Neuron (in vitro differentiated cells): ENCODE measurements around the gene ADCY5.

Source experiments
- H2AFZ ChIP-seq: one replicate; pipeline ENCODE4 v1.6.1; 2013; ENCODE audit warnings: low read depth, mild to moderate bottlenecking, inconsistent platforms, low read length, moderate library complexity
- H3K27me3 ChIP-seq: one replicate; pipeline ENCODE4 v1.6.1; 2013; ENCODE audit warnings: low read length; ENCODE audit not compliant: insufficient read depth
- H3K36me3 ChIP-seq: one replicate; pipeline ENCODE4 v1.6.1; 2013; ENCODE audit warnings: low read length; ENCODE audit not compliant: insufficient read depth
- H3K4me1 ChIP-seq: one replicate; pipeline ENCODE4 v1.6.1; 2013; ENCODE audit warnings: low read length; ENCODE audit not compliant: insufficient read depth
- H3K4me3 ChIP-seq: 2 replicates; pipeline ENCODE4 v1.5.1; 2013; ENCODE audit warnings: mild to moderate bottlenecking, low read length, moderate library complexity
- H3K9me3 ChIP-seq: one replicate; pipeline ENCODE4 v1.6.1; 2013; ENCODE audit warnings: low read length

The ADCY5 gene

DNA sequence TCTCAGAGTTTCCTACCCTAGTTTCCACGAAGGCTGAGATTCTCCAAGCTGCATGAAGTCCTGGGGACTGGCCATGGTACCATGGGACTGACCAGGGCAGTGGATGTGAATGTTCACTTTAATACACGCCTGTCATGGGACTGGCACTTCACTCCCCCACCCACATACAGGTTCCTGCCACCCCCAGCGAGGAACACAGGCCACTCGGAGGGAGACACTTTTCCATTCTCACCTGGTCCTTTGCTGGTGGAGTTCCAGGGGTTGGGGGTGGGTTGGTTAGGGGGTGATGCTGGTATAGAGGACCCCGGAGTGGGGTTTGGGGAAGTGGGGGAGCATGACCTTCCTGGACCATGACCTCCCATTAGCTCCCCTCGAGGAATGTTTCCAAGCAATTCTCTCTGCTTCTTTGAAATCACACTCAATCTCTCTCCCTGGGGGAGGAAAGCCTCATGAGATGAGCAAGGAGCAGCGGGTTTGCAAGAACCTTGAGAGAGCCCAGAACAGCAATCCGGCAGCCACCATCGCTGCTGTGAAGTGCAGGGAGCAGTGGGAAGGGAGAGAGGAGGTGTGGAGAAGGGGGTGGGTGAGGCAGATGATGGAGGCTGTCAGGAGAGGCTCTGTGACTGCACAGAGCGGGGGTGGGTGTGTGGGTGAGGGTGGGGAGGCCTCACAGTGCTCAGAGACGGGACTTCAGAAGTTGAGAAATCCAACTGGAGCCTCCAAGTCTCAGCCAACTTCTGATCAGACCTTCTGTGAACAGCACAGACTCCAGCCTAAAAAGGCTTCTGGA is 69.7 kb downstream of the ADCY5 start:
- H3K9me3 ChIP-seq = no peaks in the 10 kb centered on the region
- no peaks in the 10 kb centered on the region for H3K4me1 ChIP-seq
- no peaks in the 10 kb centered on the region for H3K36me3 ChIP-seq
- peaks cover 5% of the 10 kb centered on the region for H3K27me3 ChIP-seq
- no peak overlapping the region for H3K4me3 ChIP-seq
- H2AFZ ChIP-seq = no peak overlapping the region

DNA sequence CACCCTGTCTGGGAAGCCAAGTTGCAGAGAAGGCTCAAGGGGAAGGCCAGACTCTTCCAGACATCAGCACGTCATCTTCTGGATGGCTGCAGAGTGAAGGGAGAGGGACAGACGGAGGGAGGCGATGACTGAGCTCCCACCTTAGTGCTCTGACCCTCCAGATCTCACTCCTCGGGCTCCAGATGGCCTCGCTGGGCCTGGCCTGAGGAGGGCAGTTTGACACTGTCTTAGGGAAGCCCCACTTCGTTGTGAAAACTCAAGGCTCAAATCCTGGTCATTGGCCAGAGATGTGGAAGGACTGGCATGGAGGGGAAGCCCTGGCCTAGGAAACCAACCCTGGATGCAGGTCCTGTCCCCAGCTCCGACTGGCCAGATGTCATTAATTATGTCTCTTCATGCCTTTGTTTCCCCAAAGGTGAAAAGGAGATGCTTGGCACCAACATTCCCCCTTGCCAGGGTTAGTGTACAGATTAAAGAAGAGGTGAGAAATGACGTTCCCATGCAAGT is 70.4 kb downstream of the ADCY5 start:
- H3K27me3 ChIP-seq = peaks cover 5% of the 10 kb centered on the region
- no peak overlapping the region for H3K4me3 ChIP-seq
- no peaks in the 10 kb centered on the region for H3K36me3 ChIP-seq
- H2AFZ ChIP-seq = no peak overlapping the region
- no peaks in the 10 kb centered on the region for H3K4me1 ChIP-seq
- H3K9me3 ChIP-seq = no peaks in the 10 kb centered on the region

DNA sequence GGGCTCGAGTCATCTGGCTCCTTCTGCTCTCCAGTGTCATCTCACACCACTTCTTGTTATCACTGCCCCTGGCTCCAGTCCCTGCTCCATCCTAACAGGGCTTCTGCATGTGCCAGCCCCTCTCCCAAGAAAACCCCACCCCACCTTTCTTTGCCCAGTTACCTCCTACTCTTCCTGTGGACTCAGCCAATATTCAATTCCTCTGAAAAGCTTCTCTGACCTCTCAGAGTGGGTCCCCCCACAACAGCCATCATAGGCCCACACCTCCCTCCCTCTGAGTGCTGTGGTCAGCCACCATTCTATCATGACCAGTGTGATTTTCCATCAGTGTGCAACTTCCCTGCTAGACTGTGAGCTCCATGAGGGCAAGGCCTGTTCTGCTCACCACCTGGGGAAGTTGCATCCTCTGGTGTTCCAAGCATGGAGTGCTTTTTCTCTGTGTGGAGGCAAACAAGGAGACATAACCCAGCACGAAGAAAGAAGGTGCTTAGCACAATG is 71.6 kb downstream of the ADCY5 start:
- no peaks in the 10 kb centered on the region for H3K9me3 ChIP-seq
- H3K4me1 ChIP-seq = no peaks in the 10 kb centered on the region
- no peaks in the 10 kb centered on the region for H3K36me3 ChIP-seq
- peaks cover 5% of the 10 kb centered on the region for H3K27me3 ChIP-seq
- no peak overlapping the region for H3K4me3 ChIP-seq
- H2AFZ ChIP-seq = no peak overlapping the region

DNA sequence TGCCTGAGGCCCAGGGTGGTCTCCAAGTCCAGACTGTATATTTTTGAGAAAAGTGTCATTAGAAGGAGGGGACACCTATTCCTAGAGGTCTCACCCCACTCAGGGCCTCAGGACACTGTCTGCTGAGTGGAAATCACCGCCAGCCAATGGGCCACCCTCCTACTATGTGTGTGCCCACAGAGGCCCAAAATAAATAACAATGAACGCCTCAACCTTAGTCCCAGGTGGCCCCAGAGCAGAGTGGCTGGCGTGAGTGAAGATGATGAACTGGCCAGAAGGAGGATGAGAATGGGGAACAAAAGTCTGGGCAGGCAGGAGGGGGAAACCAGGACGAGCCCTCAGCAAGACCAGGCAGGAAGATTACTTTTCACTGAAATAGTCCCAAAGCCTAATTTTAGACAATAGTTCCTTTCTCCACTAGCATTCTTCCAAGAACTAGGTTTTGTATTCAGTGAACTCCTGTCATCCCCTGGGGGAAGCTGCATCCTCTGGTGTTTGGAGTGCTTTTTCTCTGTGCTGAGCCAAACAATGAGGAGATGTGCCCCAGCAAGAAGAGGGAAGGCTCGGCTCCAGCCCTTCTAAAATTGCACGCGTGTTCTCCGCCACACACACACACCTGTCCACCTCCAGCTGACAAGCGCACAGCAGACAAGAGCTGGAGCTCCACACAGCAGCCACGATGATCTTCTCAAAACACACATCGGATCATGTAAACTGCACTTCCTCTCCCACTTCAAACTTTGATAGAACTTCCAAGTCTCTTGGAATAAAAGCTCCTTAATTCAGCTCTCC is 72.2 kb downstream of the ADCY5 start:
- Histone ChIP-seq H3K4me3 (no peak overlapping the region), H3K4me1 (no peaks in the 10 kb centered on the region), H2AFZ (no peak overlapping the region), H3K9me3 (no peaks in the 10 kb centered on the region), H3K27me3 (peaks cover 5% of the 10 kb centered on the region), H3K36me3 (no peaks in the 10 kb centered on the region)

DNA sequence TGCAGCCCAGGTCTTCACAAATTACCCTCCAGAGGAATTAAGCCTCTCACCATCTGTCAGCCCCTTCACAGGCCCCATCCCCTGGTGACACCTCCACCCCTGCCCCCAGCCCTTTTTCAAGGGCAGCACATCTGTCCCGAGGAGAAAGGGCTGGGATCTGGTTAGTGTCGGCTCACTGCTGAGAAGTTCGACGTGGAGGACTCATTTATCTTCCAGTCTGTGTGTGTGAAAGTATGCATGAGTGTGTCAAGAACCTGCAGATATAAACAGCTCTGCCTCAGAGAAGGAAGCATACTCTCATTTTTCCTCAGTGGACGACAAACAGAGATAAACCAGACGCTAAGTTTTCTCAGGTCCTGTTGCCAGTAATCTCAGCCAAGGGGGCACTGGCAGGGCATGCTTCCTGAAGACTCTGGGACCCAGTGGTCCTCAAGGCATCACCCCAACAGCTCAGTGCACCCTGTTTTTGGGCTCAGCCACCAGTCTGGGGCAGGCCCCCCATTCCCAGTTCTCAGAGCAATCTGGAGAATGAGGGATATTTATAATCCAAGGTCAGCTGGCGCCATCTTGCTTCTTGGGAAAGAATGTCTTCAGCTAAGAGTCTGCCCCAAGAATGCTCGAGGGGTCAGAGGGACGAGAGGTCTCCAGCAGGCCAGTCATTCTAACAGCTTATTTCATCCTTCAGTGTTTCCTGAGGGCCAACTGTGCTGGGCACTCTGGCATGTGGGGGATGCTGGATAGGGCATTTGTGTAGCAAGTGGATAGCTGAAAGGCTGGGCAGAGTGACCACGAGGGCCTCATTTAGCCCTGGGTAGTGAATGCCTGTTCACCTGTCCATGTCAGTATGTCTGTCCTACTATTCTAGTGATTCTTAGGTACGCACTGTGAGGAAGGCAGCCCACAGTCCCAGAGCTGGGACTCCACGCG is 73.6 kb downstream of the ADCY5 start:
- no peak overlapping the region for H2AFZ ChIP-seq
- no peaks in the 10 kb centered on the region for H3K9me3 ChIP-seq
- peaks cover 5% of the 10 kb centered on the region for H3K27me3 ChIP-seq
- no peak overlapping the region for H3K4me3 ChIP-seq
- no peaks in the 10 kb centered on the region for H3K36me3 ChIP-seq
- no peaks in the 10 kb centered on the region for H3K4me1 ChIP-seq

DNA sequence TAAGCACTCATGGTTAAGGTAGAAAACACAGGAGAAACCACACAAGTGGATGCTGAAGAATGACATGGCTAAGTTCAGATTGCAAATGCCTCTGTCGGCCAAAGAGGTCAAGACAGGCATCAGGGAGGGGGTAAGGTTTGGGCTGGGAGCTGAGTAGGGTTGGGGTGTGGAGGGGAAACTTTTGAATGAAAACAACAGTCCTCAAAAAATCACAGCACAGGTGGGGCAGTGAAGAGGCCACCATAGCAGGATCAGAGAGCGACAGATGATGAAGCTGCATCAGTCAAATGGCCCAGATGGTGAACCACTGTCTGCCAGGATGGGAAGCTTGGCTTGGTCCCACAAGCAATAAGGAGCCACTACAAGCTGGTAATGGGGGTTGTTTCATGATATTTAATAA is 74.9 kb downstream of the ADCY5 start:
- no peak overlapping the region for H2AFZ ChIP-seq
- H3K27me3 ChIP-seq = peaks cover 5% of the 10 kb centered on the region
- no peak overlapping the region for H3K4me3 ChIP-seq
- no peaks in the 10 kb centered on the region for H3K4me1 ChIP-seq
- H3K36me3 ChIP-seq = no peaks in the 10 kb centered on the region
- no peaks in the 10 kb centered on the region for H3K9me3 ChIP-seq

DNA sequence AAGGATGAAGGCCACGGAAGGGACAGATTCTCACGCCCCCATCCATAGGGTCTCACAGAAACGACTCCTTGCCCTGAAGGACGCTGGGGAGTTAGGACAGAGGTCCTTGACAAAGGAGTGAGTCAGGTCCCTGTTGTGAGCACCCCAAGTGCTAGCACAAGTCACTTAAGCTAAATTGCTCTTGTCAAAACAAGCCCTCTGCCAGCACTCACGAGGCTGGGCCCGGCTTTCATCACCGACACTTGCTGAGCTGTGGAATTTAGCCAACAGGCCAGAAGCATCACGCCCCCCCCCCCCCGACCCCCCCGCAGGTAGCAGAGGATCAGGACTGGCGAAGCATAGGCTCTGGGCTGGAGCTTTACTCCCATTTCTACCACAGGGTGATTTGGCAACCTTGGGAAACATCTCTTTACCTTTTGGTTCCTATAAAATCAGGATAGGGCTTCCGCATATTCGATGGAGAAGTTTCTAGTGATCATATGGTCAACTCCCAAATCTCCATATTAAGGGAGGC is 75.4 kb downstream of the ADCY5 start:
- H3K27me3 ChIP-seq = peaks cover 5% of the 10 kb centered on the region
- no peaks in the 10 kb centered on the region for H3K4me1 ChIP-seq
- H3K36me3 ChIP-seq = no peaks in the 10 kb centered on the region
- H2AFZ ChIP-seq = no peak overlapping the region
- no peaks in the 10 kb centered on the region for H3K9me3 ChIP-seq
- H3K4me3 ChIP-seq = no peak overlapping the region

DNA sequence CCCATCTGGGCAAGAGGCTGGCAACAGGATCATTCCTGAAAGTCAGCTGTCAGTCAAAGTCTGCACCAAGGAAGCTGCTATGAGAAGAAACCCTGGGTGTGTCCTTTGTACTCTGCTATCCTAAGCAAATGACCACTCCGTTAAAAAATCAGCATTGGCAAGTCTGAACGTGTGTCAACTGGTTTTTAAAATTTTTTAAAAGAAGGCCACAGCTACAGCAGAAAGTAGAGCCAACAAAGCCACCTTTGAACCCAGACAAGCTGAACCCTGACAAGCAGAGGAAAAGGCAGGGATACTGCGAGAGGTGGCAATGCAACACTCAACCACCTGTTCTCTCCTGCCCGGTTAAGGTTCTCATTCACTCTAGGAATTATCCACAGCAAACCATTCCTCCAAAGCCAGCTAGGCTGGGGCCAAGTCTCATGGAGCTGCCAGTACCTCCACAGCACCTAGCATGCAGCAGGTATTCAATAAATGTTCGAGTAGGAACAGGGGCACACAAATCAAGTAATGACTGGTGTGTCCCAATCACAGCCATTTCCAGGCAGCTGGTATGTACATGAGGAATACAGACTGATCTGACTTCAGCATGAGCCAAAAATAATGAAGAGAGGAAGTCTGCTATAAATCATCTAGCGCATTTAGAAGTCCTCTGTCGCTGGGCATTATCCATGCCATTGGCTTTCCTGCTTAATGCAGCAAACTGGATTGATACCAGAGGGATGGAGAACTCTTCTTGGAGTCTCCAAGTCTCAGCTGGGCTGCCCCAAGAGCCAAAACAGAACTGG is 76.0 kb downstream of the ADCY5 start:
- peaks cover under 1% of the 10 kb centered on the region for H3K27me3 ChIP-seq
- no peaks in the 10 kb centered on the region for H3K4me1 ChIP-seq
- H3K4me3 ChIP-seq = no peak overlapping the region
- no peak overlapping the region for H2AFZ ChIP-seq
- no peaks in the 10 kb centered on the region for H3K9me3 ChIP-seq
- H3K36me3 ChIP-seq = no peaks in the 10 kb centered on the region

DNA sequence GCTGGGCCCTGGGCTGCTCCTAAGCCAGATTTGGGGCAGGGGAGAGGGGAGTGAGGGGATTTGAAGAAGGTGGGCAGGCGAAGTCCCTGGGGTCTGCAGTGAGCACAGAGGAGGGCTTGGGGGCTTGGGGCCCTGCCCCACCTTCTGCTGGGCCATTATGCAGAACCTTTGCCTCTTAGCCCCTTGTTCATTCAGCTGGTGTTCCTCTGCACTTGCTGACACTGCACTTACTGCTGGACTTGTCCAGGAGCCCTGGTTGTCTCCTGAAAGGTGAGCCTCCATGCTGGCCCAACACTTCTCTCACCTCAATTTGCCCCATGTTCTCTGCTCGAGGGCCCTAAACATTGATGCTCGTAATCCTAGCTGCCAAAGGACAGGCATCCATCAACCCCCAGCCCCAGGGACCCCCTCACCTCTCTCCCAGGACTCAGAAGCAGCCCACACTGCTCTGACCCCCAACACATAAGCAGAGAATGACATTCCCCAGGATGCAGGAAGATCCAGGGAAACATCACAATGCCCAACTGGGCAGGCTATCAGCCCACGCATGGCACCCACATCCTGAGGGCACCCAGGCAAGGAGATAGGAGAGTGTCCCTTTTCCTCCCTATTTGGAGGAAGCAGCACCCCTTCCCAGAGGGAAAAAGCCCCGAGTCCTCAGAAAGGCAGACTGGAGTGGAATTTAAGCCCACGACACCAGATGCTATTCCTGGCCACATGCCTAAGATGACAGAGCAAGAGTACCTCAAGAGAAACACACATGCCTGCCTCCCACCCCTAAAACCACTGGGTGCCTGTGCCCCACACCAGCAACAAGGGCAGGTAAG is 76.8 kb downstream of the ADCY5 start:
- no peaks in the 10 kb centered on the region for H3K36me3 ChIP-seq
- no peaks in the 10 kb centered on the region for H3K4me1 ChIP-seq
- no peaks in the 10 kb centered on the region for H3K9me3 ChIP-seq
- no peaks in the 10 kb centered on the region for H3K27me3 ChIP-seq
- H3K4me3 ChIP-seq = no peak overlapping the region
- H2AFZ ChIP-seq = no peak overlapping the region

DNA sequence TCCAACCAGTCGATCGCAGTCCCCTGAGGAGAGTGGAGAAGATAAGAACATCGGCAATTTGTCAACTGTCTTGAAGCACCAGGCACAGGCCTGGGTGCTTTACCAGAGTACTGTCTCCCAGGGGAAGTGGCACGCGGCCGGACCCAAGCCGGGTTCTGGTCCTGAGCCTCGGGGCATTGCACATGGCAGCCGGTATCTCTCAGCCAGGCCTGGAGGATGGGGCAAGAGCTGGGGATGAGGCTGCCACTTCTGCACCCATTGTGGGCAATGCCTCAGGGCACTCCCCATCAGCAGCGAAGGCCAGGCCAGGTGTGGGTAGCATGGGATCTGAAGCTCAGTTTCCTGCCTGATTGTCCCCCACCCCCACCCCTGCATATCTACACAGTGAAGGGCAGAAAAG is 77.5 kb downstream of the ADCY5 start:
- Histone ChIP-seq H3K4me3 (no peak overlapping the region), H3K36me3 (no peaks in the 10 kb centered on the region), H3K27me3 (no peaks in the 10 kb centered on the region), H3K4me1 (no peaks in the 10 kb centered on the region), H2AFZ (no peak overlapping the region), H3K9me3 (no peaks in the 10 kb centered on the region)

DNA sequence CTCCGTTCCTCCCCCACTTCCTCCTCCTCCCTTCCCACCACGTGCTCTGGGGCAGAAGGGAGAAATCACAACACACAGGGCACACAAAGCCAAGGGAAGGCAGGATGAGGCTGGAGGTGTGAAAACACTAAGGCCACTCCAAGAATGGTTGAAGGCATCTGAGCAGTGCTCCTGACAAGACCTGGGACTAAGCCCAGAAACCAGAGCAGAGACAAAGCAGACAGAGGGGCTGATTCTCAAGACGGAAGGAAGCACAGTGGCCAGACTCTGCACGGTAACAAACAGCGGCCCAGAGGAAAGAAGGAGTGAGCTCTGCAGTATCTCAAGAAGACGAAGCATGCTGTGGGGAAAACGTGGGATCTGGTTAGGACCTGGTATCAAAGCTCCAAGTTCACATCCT is 78.1 kb downstream of the ADCY5 start:
- no peaks in the 10 kb centered on the region for H3K27me3 ChIP-seq

More for the DNA sequence above, 78.1 kb downstream of the ADCY5 start:
- H3K4me1 ChIP-seq = no peaks in the 10 kb centered on the region
- H3K4me3 ChIP-seq = no peak overlapping the region
- H3K9me3 ChIP-seq = no peaks in the 10 kb centered on the region
- no peaks in the 10 kb centered on the region for H3K36me3 ChIP-seq
- H2AFZ ChIP-seq = no peak overlapping the region
